Panc1 (cell line): ENCODE results near the gene TEAD4. TPM values are rescaled to one million over a fixed set of nuclear protein-coding genes. Genes with fewer than 3 reads are reported as not detected.

ENCODE experiments used
- ATAC-seq: fragments of 200-7000 bp; cut with Tn5 transposase; 2 replicates; pipeline ENCODE4 v1.9.1; 2020; ENCODE audit warnings: mild to moderate bottlenecking, moderate library complexity
- BruUV-seq: library from RNA; stranded (reverse); fragments of 400-500 nt; replicated peaks from 2 replicates; lab custom pipeline; 2021; lab: Mats Ljungman, UMichigan
- CTCF ChIA-PET: fragments of 300-600 bp; sonication (Branson Sonifier 250); formaldehyde crosslinking; loops from one replicate; lab custom pipeline; 2022; ENCODE audit warnings: antibody characterized with exemption; lab: Charles Lee
- POLR2A ChIA-PET: fragments of 300-600 bp; sonication (Branson Sonifier 250); formaldehyde crosslinking; loops from one replicate; lab custom pipeline; 2022; ENCODE audit warnings: antibody characterized with exemption; lab: Charles Lee
- DNase-seq: peaks from one replicate; pipeline ENCODE4 v3.0.0-alpha.2; 2010; ENCODE audit warnings: low read depth, low spot score
- H3K27ac ChIP-seq: 2 replicates; pipeline ENCODE4 v1.5.1; 2011; ENCODE audit warnings: mild to moderate bottlenecking, low read length, inconsistent platforms
- H3K27me3 ChIP-seq: fragments of 200-500 bp; sonication (Bioruptor generic); 2 replicates; pipeline ENCODE4 v1.6.0; 2014; ENCODE audit warnings: low read length, inconsistent platforms; ENCODE audit not compliant: control insufficient read depth, insufficient read depth
- H3K36me3 ChIP-seq: fragments of 200-500 bp; sonication (Bioruptor generic); 2 replicates; pipeline ENCODE4 v1.5.1; 2014; ENCODE audit warnings: inconsistent platforms, mild to moderate bottlenecking, low read length, moderate library complexity; ENCODE audit not compliant: control insufficient read depth, insufficient read depth
- H3K4me1 ChIP-seq: 2 replicates; pipeline ENCODE4 v1.5.1; 2011; ENCODE audit warnings: inconsistent platforms, mild to moderate bottlenecking, low read length, moderate library complexity; ENCODE audit not compliant: control insufficient read depth, insufficient read depth
- H3K4me3 ChIP-seq, 2 experiments: 2 replicates each; pipeline ENCODE4 v1.5.1; 2011 to 2012; ENCODE audit warnings: low read depth in 2 of 2, low read length in 2 of 2, mild to moderate bottlenecking in 2 of 2, inconsistent platforms in 1 of 2, moderate library complexity in 1 of 2
- H3K9me3 ChIP-seq: fragments of 200-500 bp; sonication (Bioruptor generic); 2 replicates; pipeline ENCODE4 v1.5.1; 2014; ENCODE audit warnings: low read depth, mild to moderate bottlenecking, inconsistent platforms, low read length, moderate library complexity; ENCODE audit not compliant: control insufficient read depth, insufficient read depth
- CTCF ChIP-seq: fragments of 450-650 bp; IDR thresholded peaks from 2 replicates; pipeline ENCODE4 v1.5.1; 2017; ENCODE audit warnings: mild to moderate bottlenecking
- POLR2AphosphoS5 ChIP-seq: IDR thresholded peaks from 2 replicates; pipeline ENCODE4 v1.6.1; 2012; ENCODE audit warnings: mild to moderate bottlenecking, low read depth, low read length, moderate library complexity
- REST ChIP-seq, 2 experiments: IDR thresholded peaks; 2 replicates each; pipeline ENCODE4 v1.6.1; 2011 to 2012; ENCODE audit warnings: low read depth in 2 of 2, control low read depth in 1 of 2, low read length in 1 of 2, mild to moderate bottlenecking in 1 of 2, moderate library complexity in 1 of 2; ENCODE audit not compliant: insufficient read depth in 1 of 2
- SIN3A ChIP-seq: IDR thresholded peaks from 2 replicates; pipeline ENCODE4 v1.6.1; 2012; ENCODE audit warnings: low read depth, mild to moderate bottlenecking, low read length, moderate library complexity, borderline replicate concordance; ENCODE audit not compliant: insufficient read depth
- TCF7L2 ChIP-seq: IDR thresholded peaks from 2 replicates; pipeline ENCODE4 v1.6.1; 2011; ENCODE audit warnings: mild to moderate bottlenecking, low read depth, low read length, inconsistent platforms
- in situ Hi-C: cut with HindIII; loops from 2 replicates; pipeline ENCODE4 v1.10.0; 2016; ENCODE audit warnings: low sequenced_read_pairs, low pct_unique_long_range_greater_than_20kb
- intact Hi-C: fragments of 100-400 bp; cut with micrococcal nuclease; formaldehyde crosslinking; loops from one replicate; pipeline ENCODE4 v1.10.0; 2022; ENCODE audit not compliant: unreplicated experiment
- total RNA-seq: library from RNA; stranded (reverse); gene quantifications from one replicate; pipeline ENCODE4 v1.2.1, GENCODE V29; 2021; ENCODE audit not compliant: unreplicated experiment

Gene TEAD4
- total RNA-seq, 1 experiment from 2014 or later, result 47.6 TPM

- intact Hi-C loops, result no loop called here
- CTCF ChIA-PET, result interaction anchor here (0.7 kb wide), 1 partner anchor 17 kb away, joined by 8 read pairs; no protein-coding TSS in a partner anchor
These were observed 8.5 kb downstream of the TEAD4 start for GRCh38 chr12:2967651-2968050.

GRCh38 chr12:2970744-2971143 lies 11.5 kb downstream of the TEAD4 start:
- in situ Hi-C loops (no loop called here), intact Hi-C loops (no loop called here)
- ChIA-PET CTCF (no interaction called here), POLR2A (no interaction called here)
- Histone ChIP-seq H3K27ac (no peak overlapping the region), H3K27me3 (no peaks in the 10 kb centered on the region), H3K9me3 (no peaks in the 10 kb centered on the region), H3K4me1 (no peaks in the 10 kb centered on the region), H3K36me3 (no peaks in the 10 kb centered on the region; the same call in 1 of the 2 replicates), H3K4me3 (no peak overlapping the region)
- ATAC-seq (no peak), DNase-seq (no peak)
- BruUV-seq, result no TSS peak
- TF ChIP-seq TCF7L2, result no peak
- no peak for TF ChIP-seq CTCF
- no peak for TF ChIP-seq REST (IDR thresholded peaks at IDR 0.05; ENCODE audit: insufficient read depth in 1 of 2, low read depth in 2 of 2, low read length in 1 of 2)
- no peak for TF ChIP-seq POLR2AphosphoS5
- no peak for TF ChIP-seq SIN3A

More at GRCh38 chr12:2967651-2968050, 8.5 kb downstream of the TEAD4 start:
- Histone ChIP-seq H3K36me3 (no peaks in the 10 kb centered on the region; the same call in 1 of the 2 replicates), H3K4me3 (no peak overlapping the region), H3K4me1 (peaks cover 11% of the 10 kb centered on the region), H3K9me3 (no peaks in the 10 kb centered on the region), H3K27ac (no peak overlapping the region), H3K27me3 (no peaks in the 10 kb centered on the region)
- POLR2A ChIA-PET, result interaction anchor here (0.7 kb wide), 1 partner anchor 1059 kb away, joined by 9 read pairs; no protein-coding TSS in a partner anchor
- BruUV-seq, result no TSS peak
- no peak for ATAC-seq
- TF ChIP-seq POLR2AphosphoS5 (no peak), CTCF (no peak)
- in situ Hi-C loops, result no loop called here
- no peak for DNase-seq
